Stimulated activated CD8-positive, alpha-beta memory T cell treated with anti-CD3 and anti-CD28 coated beads, Interleukin-12 subunit alpha, Interleukin-12 subunit beta, amount 100 ng/mL, for 4 hours (primary cell): ENCODE measurements around the gene SMPD4.
"Not testable (repeated sequence)": the region's sequence is repeated elsewhere in the genome, so short reads cannot be mapped to it uniquely, and the experiment has no call there.

Source experiments
- DNase-seq: peaks from one replicate; pipeline ENCODE4 v3.0.0-alpha.2; 2020; ENCODE audit warnings: low read depth

SMPD4 gene

DNA sequence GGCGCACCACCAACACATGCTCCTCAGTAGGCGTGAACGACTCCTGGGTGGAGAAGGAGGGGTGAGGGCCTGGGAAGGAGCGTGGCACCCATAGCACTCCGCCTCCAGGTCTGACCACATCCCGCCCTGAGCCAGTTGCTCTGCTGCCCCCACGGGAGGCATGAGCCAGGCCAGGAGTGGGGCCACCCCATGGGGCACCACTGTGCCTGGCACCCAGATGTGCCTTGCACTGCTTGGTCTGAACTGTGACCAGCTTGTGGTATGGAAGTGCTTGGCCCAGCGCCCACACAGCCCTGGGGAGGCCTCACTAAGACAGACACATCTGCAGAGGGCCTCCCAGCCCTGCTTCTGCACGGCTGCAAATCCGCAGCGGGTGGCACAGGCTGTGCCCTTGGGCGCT lies 24.0 kb downstream of the SMPD4 start:
- not testable (repeated sequence) for DNase-seq

DNA sequence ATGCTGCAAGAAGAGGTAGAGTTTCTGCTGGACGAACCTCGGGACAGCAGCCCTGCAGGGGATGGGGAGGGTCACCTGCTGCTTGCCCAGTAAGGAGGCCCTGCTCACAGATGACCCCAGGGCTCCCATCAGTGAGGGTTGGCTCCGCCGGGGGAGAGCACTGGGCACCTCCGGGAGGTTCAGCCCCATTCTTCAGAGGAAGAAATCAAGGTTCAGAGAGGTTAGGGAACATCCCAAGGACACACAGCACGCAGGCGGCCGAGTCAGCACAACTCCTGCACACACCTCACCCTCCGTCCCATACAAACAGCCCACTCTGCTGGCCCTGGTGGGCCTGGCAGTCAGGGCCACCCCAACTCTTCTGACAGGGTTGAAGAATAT lies 24.8 kb downstream of the SMPD4 start:
- DNase-seq: no peak

DNA sequence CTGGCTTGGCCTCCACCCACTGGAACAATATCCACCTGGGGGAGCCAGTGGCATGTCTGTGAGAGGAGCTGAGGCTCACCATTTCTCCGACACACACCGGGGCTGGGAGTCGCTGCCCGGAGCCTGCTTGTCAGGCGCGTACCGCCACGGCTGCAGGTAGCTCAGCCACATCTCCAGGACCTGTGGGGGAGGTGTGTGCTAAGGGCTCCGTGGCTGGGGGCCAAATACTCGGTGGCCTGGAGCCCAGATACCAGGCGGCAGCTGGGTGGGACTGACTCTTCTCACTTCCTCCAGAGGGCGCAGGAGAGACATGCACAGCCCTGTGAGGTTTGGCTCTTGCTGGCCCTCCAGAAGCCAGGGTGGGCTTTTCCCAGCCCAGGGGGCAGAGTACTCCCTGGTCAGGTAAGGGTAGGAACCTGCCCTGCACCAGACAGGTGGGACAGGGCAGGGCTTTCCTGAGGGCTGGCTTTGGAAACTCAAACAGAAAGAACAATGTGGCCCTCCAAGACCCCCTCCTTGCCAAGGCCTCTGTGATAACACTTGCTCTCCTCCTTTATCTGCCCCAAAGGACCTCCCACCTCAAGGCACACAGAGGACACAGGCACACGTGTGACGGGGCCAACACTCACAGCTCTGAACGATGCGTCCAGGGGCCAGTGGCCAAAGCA lies 25.3 kb downstream of the SMPD4 start:
- not testable (repeated sequence) for DNase-seq

DNA sequence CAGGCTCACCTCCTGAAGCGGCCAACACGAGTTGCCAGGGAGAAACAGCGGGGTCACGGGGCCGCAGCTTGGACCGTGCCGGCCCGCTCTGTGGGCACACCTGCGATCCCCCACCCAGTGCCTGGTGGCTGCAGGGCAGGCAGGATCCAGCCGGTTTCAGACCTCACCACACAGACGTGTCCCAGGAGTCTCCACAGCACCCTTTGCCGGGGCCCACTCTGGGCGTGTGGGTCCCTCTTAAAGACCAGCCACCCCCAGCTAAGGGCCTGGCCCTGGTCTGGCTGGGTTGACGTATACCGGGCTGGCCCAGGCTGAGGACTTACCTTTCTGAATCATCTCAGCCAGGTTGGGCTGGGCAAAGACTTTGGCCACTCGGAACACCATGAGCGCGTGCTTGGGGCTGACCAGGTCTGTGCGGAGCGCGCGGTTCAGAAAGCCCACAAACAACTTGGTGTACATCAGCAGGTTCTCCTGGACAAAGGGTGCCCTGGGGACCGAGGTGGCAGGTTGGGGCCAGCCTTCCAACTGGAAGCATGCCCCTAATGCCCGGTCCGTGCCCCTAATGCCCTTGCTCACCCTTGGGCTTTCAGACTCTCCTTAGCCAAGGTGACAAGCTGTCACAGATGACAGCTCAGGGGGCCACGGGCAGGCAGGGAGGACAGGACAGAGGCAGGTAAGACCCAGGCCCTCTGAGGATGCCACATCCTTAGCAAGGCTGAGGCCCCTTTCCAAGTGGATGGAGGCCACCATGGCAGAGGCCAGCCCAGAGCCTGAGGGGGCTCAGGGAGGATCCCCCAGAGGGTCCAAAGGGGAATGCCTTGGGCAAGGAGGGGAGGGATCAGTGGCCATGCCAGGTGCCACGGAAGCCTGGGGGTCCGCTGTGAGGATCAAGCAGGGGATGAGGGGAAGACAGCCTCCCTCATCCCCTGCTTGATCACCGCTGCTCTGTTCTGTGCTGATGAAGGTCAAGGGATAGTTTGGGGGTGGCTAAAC lies 26.3 kb downstream of the SMPD4 start:
- no peak for DNase-seq

GRCh38 chr2:130154423-130154770 lies 27.0 kb downstream of the SMPD4 start:
- DNase-seq: not testable (repeated sequence)

- not testable (repeated sequence) for DNase-seq
Observed at GRCh38 chr2:130153721-130154422, 27.5 kb downstream of the SMPD4 start.

DNA sequence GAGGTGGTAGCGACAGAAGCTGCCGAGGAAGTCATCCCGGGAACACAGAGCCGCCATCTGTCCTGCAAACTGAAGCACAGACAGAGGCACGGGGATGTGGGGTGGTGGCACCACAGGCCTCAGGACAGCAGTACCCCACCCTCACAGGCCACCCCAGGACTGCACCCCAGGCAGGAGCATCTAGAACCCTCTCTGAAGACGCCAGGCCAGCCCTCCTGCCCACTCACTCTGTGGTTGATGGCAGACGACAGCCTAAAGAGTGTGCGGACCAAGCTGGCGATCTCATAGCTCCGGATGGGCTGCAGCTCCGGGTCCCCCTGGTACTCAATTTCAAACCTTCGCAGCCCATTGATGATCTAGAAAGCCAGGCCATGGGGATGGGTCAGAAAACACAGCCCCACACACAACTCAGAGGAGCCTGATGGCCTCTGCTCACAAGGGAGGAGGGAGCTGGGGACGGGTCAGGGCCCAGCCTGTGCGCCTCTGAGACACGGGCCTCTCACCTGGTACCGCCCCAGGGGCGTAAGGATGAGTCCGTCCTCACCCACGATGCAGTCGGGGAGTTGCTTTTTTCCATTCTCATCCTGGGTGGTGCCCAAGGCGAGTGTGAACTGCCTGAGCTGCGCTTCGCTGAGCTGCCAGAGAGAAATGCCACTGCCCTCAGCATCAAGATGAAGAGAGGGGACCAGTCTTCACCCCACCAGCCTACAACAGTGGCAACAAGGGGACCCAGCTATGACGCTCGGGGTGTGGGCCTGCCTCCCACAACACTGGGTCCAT lies 28.4 kb downstream of the SMPD4 start:
- no peak for DNase-seq

GRCh38 chr2:130152136-130152815 lies 29.1 kb downstream of the SMPD4 start:
- DNase-seq: not testable (repeated sequence)

GRCh38 chr2:130151145-130151512 lies 30.3 kb downstream of the SMPD4 start:
- not testable (repeated sequence) for DNase-seq

GRCh38 chr2:130150181-130151144 lies 30.9 kb downstream of the SMPD4 start:
- DNase-seq: no peak

DNA sequence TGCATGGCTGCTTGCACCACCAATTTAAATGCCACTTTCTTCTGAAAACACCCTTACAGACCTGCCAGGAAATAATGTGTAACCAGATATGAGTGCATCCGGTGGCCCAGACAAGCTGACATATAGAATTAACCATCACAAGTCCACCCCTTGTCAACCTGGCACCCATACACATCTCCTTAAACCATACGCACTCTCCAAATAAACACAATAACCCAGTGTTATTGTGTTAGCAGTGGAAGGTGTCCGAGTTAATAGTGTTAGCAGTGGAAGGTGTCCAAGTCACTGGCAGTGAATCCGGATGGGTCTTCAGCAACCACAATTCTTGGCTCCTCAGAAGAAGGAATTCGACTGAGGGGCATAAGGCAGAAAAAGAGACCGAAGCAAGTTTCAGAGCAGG lies 32.9 kb downstream of the SMPD4 start:
- not testable (repeated sequence) for DNase-seq

DNA sequence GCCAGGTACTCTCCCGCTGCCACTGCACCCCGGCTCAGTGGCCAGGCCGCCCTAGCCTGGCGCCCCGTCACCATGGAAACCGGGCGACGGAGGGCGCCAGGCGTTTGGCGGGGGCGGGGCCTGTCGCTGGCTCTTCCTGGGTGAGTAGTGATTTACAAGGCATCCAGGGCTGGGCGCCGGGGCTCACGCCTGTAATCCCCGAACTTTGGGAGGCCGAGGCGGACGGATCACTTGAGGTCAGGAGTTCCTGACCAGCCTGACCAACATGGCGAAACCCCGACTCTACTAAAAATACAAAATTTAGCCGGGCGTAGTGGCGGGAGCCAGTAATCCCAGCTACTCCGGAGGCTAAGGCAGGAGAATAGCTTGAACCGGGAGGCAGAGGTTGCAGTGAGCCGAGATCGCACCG lies 36.4 kb downstream of the SMPD4 start, which contains the start of gene CCDC74B:
Gene CCDC74B, minus strand, starts transcription at position 107 of the 409 bp plus-strand sequence. CDS start 116 bp downstream, outside the sequence.
- peak; percentile 31 for DNase-seq

DNA sequence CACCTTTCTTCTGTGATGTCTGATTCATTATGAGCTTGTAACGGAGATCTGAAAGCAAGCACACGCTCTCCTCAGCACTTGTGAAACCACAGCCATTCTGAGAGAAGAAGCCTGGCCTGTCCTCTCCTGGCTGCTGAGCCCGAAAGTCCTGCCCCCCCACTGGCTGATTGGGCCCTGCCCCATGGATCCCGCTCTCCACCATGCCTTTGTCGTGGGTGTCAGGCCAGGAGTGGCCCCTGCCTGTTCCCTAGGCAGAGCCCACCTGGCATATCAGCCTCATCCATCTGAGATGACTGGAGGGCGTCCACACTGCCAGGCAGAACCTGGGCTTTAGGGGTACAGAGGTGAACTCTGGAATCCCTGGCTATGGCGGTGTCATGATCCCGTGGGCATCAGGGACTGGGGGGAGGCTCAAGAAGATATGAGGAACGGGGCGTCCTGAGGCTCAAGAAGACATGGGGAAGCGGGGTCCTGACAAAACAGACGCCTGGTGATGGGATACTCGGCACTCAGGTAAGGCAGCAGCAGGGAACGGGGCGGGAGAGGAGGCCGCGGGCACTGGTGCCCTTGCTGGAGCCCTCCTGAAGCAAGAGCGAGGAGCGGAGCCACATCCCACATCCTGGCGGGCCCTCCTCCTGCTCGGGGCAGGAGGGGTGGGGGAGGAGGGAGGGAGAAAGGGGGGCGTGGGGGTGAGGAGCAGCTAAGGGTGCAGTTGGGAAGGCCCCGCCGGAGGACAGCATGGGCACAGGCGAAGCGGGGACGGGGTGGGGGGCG lies 37.9 kb downstream of the SMPD4 start:
- DNase-seq: not testable (repeated sequence)

DNA sequence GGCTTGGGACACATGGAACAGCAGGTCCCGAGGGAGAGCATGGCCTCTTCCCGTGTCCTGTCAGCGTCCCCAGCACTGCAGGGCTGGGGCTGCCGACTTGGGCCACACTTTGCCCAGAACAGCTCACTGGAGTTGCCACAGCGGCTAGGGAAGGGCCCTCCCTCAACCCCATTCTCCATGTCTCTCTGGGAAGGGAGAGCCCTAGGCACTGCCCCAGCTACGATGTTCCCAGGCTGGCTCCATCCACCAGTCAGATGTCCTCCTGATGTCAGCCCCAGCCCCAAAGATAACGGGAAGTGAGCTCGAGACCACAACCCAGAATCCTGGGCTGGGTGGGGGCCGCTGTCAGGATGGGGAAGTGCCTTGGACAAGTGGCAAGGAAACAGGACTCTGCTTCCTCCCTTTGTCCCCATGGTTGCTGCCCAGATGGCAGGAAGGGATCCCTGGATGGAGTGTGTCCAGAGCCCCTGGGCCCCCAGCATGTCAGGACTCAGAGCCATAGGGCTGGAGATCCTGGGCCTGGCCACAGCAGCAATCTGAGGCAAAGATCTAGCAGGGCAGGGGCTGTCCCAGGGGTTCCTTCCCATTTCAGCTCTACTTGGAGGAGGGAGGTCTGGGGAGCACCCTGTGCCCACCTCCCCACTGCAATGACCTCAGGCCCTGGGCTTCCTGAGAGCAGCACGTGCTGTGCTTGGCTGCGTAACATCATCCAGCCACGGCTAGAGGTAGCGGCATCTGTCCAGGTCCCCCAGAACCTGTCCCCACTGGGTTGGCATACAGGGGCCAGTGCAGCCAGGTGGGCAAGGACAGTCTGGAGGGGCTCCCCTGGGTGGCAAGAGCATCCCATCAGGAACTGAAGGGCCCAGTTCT lies 38.8 kb downstream of the SMPD4 start:
- DNase-seq: not testable (repeated sequence)

- DNase-seq: not testable (repeated sequence)
Observed at GRCh38 chr2:130141645-130142370, 39.6 kb downstream of the SMPD4 start.

DNA sequence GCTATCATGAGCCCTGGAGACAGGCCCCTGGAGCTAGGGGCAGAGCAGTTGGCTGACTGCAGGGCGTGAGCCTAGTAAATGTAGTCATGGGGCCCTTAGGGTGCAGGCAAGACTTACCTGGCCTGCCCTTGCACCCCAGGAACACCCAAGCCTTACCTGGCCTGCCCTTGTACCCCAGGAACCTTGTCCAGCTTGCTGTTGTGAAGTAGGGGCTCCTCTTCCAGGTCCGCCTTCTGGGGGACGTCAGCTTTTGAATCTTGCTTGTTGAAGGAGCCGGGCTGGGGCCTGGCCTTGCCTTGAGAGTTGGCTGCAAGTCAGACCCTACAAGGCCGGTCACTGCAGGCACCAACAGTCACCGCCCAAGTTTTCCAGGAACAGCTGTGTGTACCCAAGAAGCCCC lies 40.4 kb downstream of the SMPD4 start:
- not testable (repeated sequence) for DNase-seq

- not testable (repeated sequence) for DNase-seq
Observed at GRCh38 chr2:130140516-130140915, 40.9 kb downstream of the SMPD4 start.
